Mononuclear cell (primary cell): ENCODE measurements around the gene GRPEL1. TPM values are rescaled to one million over a fixed set of nuclear protein-coding genes. Genes with fewer than 3 reads are reported as not detected.

Source experiments
- H3K27me3 ChIP-seq: 2 replicates; pipeline ENCODE4 v1.6.0; 2011; ENCODE audit warnings: low read length, control low read depth; ENCODE audit not compliant: insufficient read depth
- H3K4me1 ChIP-seq: 2 replicates; pipeline ENCODE4 v1.5.1; 2011; ENCODE audit warnings: mild to moderate bottlenecking, low read length, control low read depth; ENCODE audit not compliant: insufficient read depth
- H3K4me3 ChIP-seq: 2 replicates; pipeline ENCODE4 v1.5.1; 2011; ENCODE audit warnings: mild to moderate bottlenecking, low read length, moderate library complexity
- H3K9me3 ChIP-seq: 2 replicates; pipeline ENCODE4 v1.5.1; 2011; ENCODE audit warnings: low read depth, mild to moderate bottlenecking, control low read depth, low read length
- total RNA-seq: library from RNA; depleted of rRNA; stranded (reverse); fragments of >200 nt; gene quantifications from one replicate; pipeline ENCODE4 v1.2.3, GENCODE V29; 2012

Gene GRPEL1
- total RNA-seq, result 50.5 TPM

- H3K27me3 ChIP-seq, result no peaks in the 10 kb centered on the region
- H3K4me1 ChIP-seq, result peaks cover 40% of the 10 kb centered on the region
- peak within 1 kb of the TSS; percentile 86 for H3K4me3 ChIP-seq
Observed at GRCh38 chr4:7067452-7068278, at the start of gene GRPEL1. GRPEL1 (minus strand) TSS chr4:7068064; CDS start chr4:7068032, 32 bp downstream.

GRCh38 chr4:7116705-7117104, 48.8 kb upstream of the GRPEL1 start:
- Histone ChIP-seq H3K4me3 (no peak overlapping the region), H3K27me3 (no peaks in the 10 kb centered on the region), H3K4me1 (no peaks in the 10 kb centered on the region), H3K9me3 (no peaks in the 10 kb centered on the region)

More at GRCh38 chr4:7067452-7068278, at the start of gene GRPEL1:
- no peaks in the 10 kb centered on the region for H3K9me3 ChIP-seq

- H3K4me1 ChIP-seq, result no peaks in the 10 kb centered on the region
Observed at GRCh38 chr4:7115557-7116340, 47.9 kb upstream of the GRPEL1 start.

DNA sequence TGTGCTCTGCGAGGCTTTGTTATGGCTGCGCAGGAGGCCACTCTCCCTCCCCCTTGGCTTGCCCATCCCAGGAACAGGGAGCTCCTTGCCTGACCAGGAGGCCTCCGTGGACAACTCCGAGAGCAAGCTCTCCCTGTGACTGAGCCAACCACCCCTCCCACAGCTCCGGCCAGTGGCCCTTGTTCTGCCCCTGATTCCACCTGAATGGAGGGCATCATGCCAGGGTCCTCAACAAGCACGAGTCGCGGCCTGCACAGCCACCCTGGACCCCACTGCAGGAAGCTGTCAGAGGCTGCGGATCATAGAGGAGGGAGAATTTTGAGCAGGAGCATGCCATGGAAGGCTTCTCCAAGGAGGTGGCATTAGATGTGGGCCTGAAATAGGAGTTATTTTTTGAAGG, 44.8 kb upstream of the GRPEL1 start:
- H3K27me3 ChIP-seq, result no peaks in the 10 kb centered on the region
- H3K4me1 ChIP-seq, result no peaks in the 10 kb centered on the region
- H3K9me3 ChIP-seq, result no peaks in the 10 kb centered on the region
- no peak overlapping the region for H3K4me3 ChIP-seq

More at GRCh38 chr4:7115557-7116340, 47.9 kb upstream of the GRPEL1 start:
- Histone ChIP-seq H3K27me3 (no peaks in the 10 kb centered on the region), H3K9me3 (no peaks in the 10 kb centered on the region), H3K4me3 (no peak overlapping the region)

GRCh38 chr4:7111441-7111840, 43.6 kb upstream of the GRPEL1 start:
- Histone ChIP-seq H3K9me3 (no peaks in the 10 kb centered on the region), H3K4me3 (no peak overlapping the region), H3K27me3 (no peaks in the 10 kb centered on the region), H3K4me1 (no peaks in the 10 kb centered on the region)

DNA sequence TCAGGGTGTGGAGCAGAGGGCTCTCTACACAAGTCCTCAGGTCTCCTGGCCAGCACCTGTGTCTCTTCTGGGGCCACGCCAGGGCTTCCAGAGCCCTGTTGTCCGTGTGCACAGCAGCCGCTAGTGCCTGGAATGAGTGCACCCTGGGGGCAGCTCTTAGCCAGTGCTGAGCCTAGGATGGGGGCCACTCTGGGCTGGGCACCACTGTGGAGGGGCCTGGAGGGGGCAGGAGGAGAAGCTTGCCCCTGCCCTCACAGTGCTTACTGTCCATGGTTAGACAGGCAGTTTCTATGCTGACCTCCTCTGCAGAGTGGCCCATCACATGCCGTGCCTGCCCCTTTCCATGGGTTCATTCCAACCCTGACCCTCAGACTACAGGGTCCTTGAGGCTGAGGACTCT, 42.7 kb upstream of the GRPEL1 start:
- Histone ChIP-seq H3K27me3 (no peaks in the 10 kb centered on the region), H3K4me3 (no peak overlapping the region), H3K4me1 (no peaks in the 10 kb centered on the region), H3K9me3 (no peaks in the 10 kb centered on the region)

GRCh38 chr4:7109169-7109568, 41.3 kb upstream of the GRPEL1 start:
- Histone ChIP-seq H3K4me3 (no peak overlapping the region), H3K9me3 (no peaks in the 10 kb centered on the region), H3K27me3 (no peaks in the 10 kb centered on the region), H3K4me1 (no peaks in the 10 kb centered on the region)

- no peaks in the 10 kb centered on the region for H3K9me3 ChIP-seq
- no peak overlapping the region for H3K4me3 ChIP-seq
- no peaks in the 10 kb centered on the region for H3K27me3 ChIP-seq
- H3K4me1 ChIP-seq, result peaks cover 2% of the 10 kb centered on the region
Observed at GRCh38 chr4:7108660-7109059, 40.8 kb upstream of the GRPEL1 start.

- peaks cover 6% of the 10 kb centered on the region for H3K4me1 ChIP-seq
- no peak overlapping the region for H3K4me3 ChIP-seq
- no peaks in the 10 kb centered on the region for H3K27me3 ChIP-seq
- H3K9me3 ChIP-seq, result no peaks in the 10 kb centered on the region
Observed at GRCh38 chr4:7108046-7108625, 40.3 kb upstream of the GRPEL1 start.

DNA sequence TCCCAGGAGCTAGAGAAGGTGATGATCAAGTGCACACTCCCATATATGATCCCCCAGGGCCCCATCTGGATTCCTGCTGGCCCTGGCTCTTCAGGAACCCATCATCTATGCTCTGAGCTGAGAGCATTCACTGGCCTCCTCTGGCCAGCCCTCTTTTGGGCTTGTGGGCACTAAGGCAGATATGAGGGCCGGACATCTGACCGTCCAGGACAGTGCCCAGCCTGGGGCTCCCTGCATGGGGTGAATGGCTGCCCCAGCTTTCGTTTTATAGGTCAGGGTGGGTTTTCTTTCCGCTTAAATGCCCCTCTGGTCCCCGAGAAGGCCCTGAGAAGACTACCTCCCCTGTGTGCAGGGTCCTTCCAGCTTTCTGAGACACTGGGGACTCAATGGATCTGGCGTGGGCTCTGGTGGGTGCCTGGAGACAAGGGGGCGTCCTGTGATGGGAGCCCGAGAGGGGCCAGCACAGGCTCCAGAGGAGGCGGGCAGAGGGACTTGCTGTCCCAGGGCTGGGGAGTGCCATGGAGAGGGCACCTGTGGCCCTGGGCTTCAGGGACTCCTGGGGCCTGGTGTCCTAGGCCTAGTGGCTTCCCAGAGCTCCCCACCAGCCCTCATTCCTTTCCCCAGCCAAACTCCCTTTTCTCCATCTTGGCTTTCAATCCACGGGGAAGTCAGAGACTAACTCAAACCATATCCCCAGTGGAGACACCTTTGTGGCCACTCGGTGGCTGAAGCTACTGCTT, 39.5 kb upstream of the GRPEL1 start:
- H3K9me3 ChIP-seq, result no peaks in the 10 kb centered on the region
- no peaks in the 10 kb centered on the region for H3K27me3 ChIP-seq
- H3K4me3 ChIP-seq, result no peak overlapping the region
- H3K4me1 ChIP-seq, result peaks cover 13% of the 10 kb centered on the region

DNA sequence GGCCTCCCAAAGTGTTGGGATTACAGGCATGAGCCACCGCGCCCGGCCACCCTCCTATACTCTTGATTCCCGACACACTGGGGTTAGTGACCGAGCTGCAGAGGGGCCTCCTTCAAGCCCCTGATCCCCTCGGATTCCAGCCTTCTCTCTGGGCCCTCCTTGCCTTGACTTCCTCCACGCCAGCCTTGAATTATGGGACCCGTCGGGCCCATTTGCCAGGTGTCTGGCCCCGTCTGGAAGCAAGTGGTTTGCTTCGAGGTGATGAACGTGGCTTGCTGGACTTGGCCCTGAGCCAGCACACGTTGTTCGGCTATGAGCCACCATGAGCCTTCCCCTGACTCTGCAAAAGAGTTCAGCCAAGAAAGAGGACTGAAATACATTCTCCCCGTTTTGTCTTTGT, 37.4 kb upstream of the GRPEL1 start:
- Histone ChIP-seq H3K4me3 (no peak overlapping the region), H3K9me3 (no peaks in the 10 kb centered on the region), H3K4me1 (peaks cover 21% of the 10 kb centered on the region), H3K27me3 (no peaks in the 10 kb centered on the region)

DNA sequence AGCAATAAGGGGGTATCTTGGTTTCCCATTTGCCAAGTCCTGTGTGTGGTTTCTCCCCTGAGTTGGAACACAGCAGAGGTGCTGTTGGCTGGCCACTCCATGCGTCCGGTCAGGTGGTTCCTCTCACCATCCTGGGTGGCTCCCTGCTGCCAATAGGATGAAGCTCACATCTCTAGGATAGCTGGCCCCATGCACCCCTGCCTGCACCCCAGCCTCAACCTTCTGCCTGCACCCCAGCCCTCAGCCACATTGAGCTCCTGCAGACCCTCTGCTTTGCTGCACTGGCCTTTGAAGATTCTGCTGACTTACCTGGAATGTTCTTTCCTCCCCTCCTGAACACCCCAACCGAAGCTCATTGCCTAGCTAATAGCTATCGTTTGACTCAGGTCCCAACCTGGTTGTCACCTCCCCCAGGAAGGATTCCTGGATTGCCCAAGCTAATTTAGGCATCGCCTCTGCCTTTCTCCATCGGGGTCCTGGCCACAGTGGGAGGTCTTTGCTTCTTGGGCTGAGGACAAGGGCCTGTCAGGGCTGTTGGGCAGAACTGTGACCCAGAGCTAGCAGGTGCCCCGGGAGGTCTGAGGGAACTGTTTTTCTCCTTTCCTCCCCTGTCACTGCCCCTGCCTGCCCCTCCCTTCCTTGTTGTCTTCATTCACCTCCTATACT, 36.6 kb upstream of the GRPEL1 start:
- Histone ChIP-seq H3K4me3 (no peak overlapping the region), H3K27me3 (no peaks in the 10 kb centered on the region), H3K4me1 (peaks cover 21% of the 10 kb centered on the region), H3K9me3 (no peaks in the 10 kb centered on the region)

DNA sequence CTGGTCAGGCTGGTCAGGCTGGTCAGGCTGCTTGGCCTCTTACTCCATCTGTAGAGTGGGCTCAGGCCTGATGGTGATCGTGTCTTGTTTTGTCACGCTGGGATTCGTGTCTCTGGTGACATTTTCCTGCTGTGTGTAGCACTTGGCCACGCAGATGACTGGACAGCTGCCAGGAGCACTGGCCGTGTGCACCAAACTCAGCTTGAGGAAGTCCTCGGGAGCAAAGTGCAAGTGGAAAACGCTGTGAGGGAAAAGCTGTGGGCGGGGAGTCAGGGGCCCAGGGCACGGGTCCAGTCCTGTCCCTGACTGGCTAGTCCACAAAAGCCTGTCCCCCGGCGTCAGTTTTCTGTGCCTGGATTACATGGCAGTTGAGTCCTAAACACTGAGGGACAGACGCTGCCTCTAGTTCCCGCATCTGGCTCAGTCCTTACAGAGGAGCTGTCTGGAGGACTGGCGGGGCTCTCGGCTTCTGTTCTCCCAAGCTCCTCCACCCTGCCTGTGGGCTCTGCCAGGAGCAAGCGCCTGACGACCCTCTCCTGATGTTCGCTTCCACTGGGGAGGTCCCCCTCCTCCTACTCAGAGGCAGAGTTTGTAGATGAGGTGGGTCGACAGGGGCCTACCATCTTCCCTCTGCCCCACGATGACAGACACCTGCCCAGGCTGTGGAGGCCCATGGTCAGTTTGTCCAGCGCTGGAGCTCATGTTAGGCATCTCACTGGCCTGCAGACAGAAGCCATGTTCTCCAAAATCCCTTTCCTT, 35.9 kb upstream of the GRPEL1 start:
- no peak overlapping the region for H3K4me3 ChIP-seq
- H3K4me1 ChIP-seq, result peaks cover 21% of the 10 kb centered on the region
- no peaks in the 10 kb centered on the region for H3K27me3 ChIP-seq
- no peaks in the 10 kb centered on the region for H3K9me3 ChIP-seq
